H1 (cell line): ENCODE results near the gene REPS2. TPM values are rescaled to one million over a fixed set of nuclear protein-coding genes. Genes with fewer than 3 reads are reported as not detected.

ENCODE experiments used
- CTCF ChIA-PET: fragments of 300-600 bp; sonication (Branson Sonifier 250); formaldehyde crosslinking; loops from one replicate; lab custom pipeline; 2021; ENCODE audit not compliant: partially characterized antibody; lab: Charles Lee
- POLR2A ChIA-PET: fragments of 300-600 bp; sonication (Branson Sonifier 250); formaldehyde crosslinking; loops from one replicate; lab custom pipeline; 2021; ENCODE audit warnings: inconsistent platforms; ENCODE audit not compliant: partially characterized antibody; lab: Charles Lee
- DNase-seq, 2 experiments: peaks; one replicate each; pipeline versions ENCODE4 v3.0.0 to v3.0.0-alpha.2; 2010 to 2022; ENCODE audit warnings: low spot score in 2 of 2, low read depth in 1 of 2, mixed read lengths in 1 of 2
- FAIRE-seq: peaks from 2 replicates; lab custom pipeline; 2011; peaks lifted over from hg19 to GRCh38; lab: Jason Lieb, UNC
- H2AFZ ChIP-seq: 2 replicates; pipeline ENCODE4 v1.8.1; 2012; ENCODE audit warnings: low read length, inconsistent platforms
- H2AK5ac ChIP-seq: 2 replicates; pipeline ENCODE4 v1.6.1; 2013; ENCODE audit warnings: low read depth, low read length
- H2BK120ac ChIP-seq: replicated peaks from 2 replicates; pipeline ENCODE3; 2013; ENCODE audit warnings: low read depth, low read length, inconsistent platforms
- H2BK12ac ChIP-seq: 2 replicates; pipeline ENCODE4 v1.6.1; 2013; ENCODE audit warnings: low read depth, low read length
- H2BK15ac ChIP-seq: 2 replicates; pipeline ENCODE4 v1.6.1; 2013; ENCODE audit warnings: low read length
- H2BK20ac ChIP-seq: 2 replicates; pipeline ENCODE4 v1.6.1; 2013; ENCODE audit warnings: low read length
- H2BK5ac ChIP-seq: 2 replicates; pipeline ENCODE4 v1.6.1; 2013; ENCODE audit warnings: low read depth, low read length
- H3K14ac ChIP-seq: 2 replicates; pipeline ENCODE4 v1.6.1; 2013; ENCODE audit warnings: inconsistent platforms; ENCODE audit not compliant: insufficient read length
- H3K18ac ChIP-seq: 2 replicates; pipeline ENCODE4 v1.6.1; 2013; ENCODE audit warnings: low read length; ENCODE audit errors: extremely low read depth
- H3K23ac ChIP-seq: 2 replicates; pipeline ENCODE4 v1.6.1; 2013; ENCODE audit warnings: inconsistent platforms; ENCODE audit not compliant: insufficient read length
- H3K23me2 ChIP-seq: 2 replicates; pipeline ENCODE4 v1.6.1; 2013; ENCODE audit warnings: low read depth, low read length
- H3K27ac ChIP-seq: 2 replicates; pipeline ENCODE4 v1.6.1; 2011; ENCODE audit warnings: low read depth, low read length, inconsistent platforms
- H3K27me3 ChIP-seq, 4 experiments: replicated peaks in 1 of 4; 1 replicate in 1 of 4; 2 replicates in 3 of 4; pipeline versions ENCODE4 v1.6.1 to v1.8.1; 2011 to 2013; ENCODE audit warnings: low read length in 3 of 4, mild to moderate bottlenecking in 3 of 4, inconsistent platforms in 2 of 4, mixed read lengths in 2 of 4, moderate library complexity in 1 of 4; ENCODE audit not compliant: control insufficient read depth in 3 of 4, insufficient read depth in 3 of 4; ENCODE audit errors: extremely low read depth in 1 of 4
- H3K36me3 ChIP-seq, 4 experiments: 2 replicates each; pipeline versions ENCODE4 v1.6.1 to v1.8.1; 2011 to 2013; ENCODE audit warnings: mild to moderate bottlenecking in 4 of 4, low read length in 3 of 4, moderate library complexity in 2 of 4, control low read depth in 1 of 4, inconsistent platforms in 1 of 4; ENCODE audit not compliant: insufficient read depth in 4 of 4, control insufficient read depth in 2 of 4
- H3K4ac ChIP-seq: replicated peaks from 2 replicates; pipeline ENCODE3; 2013; ENCODE audit warnings: low read length, low read depth, mixed read lengths, inconsistent platforms; ENCODE audit not compliant: insufficient read length
- H3K4me1 ChIP-seq, 4 experiments: replicated peaks in 1 of 4; 1 replicate in 1 of 4; 2 replicates in 3 of 4; pipeline versions ENCODE4 v1.6.1 to v1.8.1; 2011 to 2013; ENCODE audit warnings: low read length in 3 of 4, inconsistent platforms in 2 of 4, mixed read lengths in 1 of 4; ENCODE audit not compliant: insufficient read depth in 4 of 4, control insufficient read depth in 3 of 4
- H3K4me2 ChIP-seq, 2 experiments: 2 replicates each; pipeline versions ENCODE4 v1.6.1 to v1.8.1; 2011 to 2013; ENCODE audit warnings: low read depth in 2 of 2, low read length in 2 of 2, control low read depth in 1 of 2, inconsistent platforms in 1 of 2, mild to moderate bottlenecking in 1 of 2; ENCODE audit not compliant: insufficient read depth in 1 of 2
- H3K4me3 ChIP-seq, 4 experiments: fragments of 200-600, 300-600 bp in 1 of 4; sonication (generic), shearing (Covaris generic), sonication (Bioruptor Twin) in 1 of 4; 2 replicates each; pipeline versions ENCODE4 v1.5.1 to v1.8.1; 2011 to 2016; ENCODE audit warnings: low read length in 4 of 4, low read depth in 3 of 4, control low read depth in 2 of 4, inconsistent platforms in 2 of 4, mild to moderate bottlenecking in 2 of 4, mixed read lengths in 1 of 4, moderate library complexity in 1 of 4; ENCODE audit not compliant: insufficient read depth in 2 of 4; ENCODE audit errors: extremely low read depth in 1 of 4
- H3K56ac ChIP-seq: replicated peaks from 2 replicates; pipeline ENCODE3; 2013; ENCODE audit warnings: low read depth, mild to moderate bottlenecking, mixed read lengths, low read length, inconsistent platforms; ENCODE audit not compliant: insufficient read length
- H3K79me1 ChIP-seq: 2 replicates; pipeline ENCODE4 v1.6.1; 2013; ENCODE audit warnings: low read depth, low read length, control low read depth
- H3K79me2 ChIP-seq, 2 experiments: 2 replicates each; pipeline versions ENCODE4 v1.6.1 to v1.8.1; 2012 to 2013; ENCODE audit warnings: low read length in 2 of 2, mild to moderate bottlenecking in 2 of 2, inconsistent platforms in 1 of 2; ENCODE audit not compliant: insufficient read depth in 2 of 2, control insufficient read depth in 1 of 2
- H3K9ac ChIP-seq, 4 experiments: replicated peaks in 1 of 4; 1 replicate in 1 of 4; 2 replicates in 3 of 4; pipeline versions ENCODE4 v1.6.1 to v1.8.1; 2011 to 2013; ENCODE audit warnings: low read depth in 3 of 4, low read length in 3 of 4, control low read depth in 2 of 4, mild to moderate bottlenecking in 2 of 4, moderate library complexity in 2 of 4, inconsistent platforms in 1 of 4; ENCODE audit errors: extremely low read depth in 1 of 4
- H3K9me3 ChIP-seq, 2 experiments: 2 replicates each; pipeline versions ENCODE4 v1.6.1 to v1.8.1; 2012 to 2013; ENCODE audit warnings: mild to moderate bottlenecking in 2 of 2, moderate library complexity in 2 of 2, control low read depth in 1 of 2, inconsistent platforms in 1 of 2, low read depth in 1 of 2, low read length in 1 of 2, mixed read lengths in 1 of 2; ENCODE audit not compliant: insufficient read depth in 2 of 2
- H4K20me1 ChIP-seq, 2 experiments: replicated peaks in 1 of 2; 2 replicates each; pipeline versions ENCODE3 to v1.8.1; 2011 to 2013; ENCODE audit warnings: inconsistent platforms in 2 of 2, low read length in 2 of 2, mild to moderate bottlenecking in 1 of 2; ENCODE audit not compliant: insufficient read depth in 2 of 2, control insufficient read depth in 1 of 2
- H4K5ac ChIP-seq: 2 replicates; pipeline ENCODE4 v1.6.1; 2013; ENCODE audit warnings: low read length, low read depth, mixed read lengths, inconsistent platforms; ENCODE audit not compliant: insufficient read length
- H4K8ac ChIP-seq: 2 replicates; pipeline ENCODE4 v1.8.0; 2013; ENCODE audit warnings: mild to moderate bottlenecking, moderate library complexity, low read length, inconsistent platforms; ENCODE audit not compliant: insufficient read depth; ENCODE audit errors: extremely low read depth
- H4K91ac ChIP-seq: replicated peaks from 2 replicates; pipeline ENCODE3; 2013; ENCODE audit warnings: low read length, mixed read lengths, inconsistent platforms; ENCODE audit not compliant: insufficient read length
- ASH2L ChIP-seq: fragments of 200-600, 300-600 bp; sonication (generic); IDR thresholded peaks from one replicate; pipeline ENCODE4 v1.7.1; 2017; ENCODE audit warnings: low read length
- CBX8 ChIP-seq: fragments of 300-800, 300-1000 bp; sonication (generic); IDR thresholded peaks from 2 replicates; pipeline ENCODE4 v1.7.1; 2016; ENCODE audit warnings: low read depth, low read length, borderline replicate concordance
- CHD2 ChIP-seq: IDR thresholded peaks from 2 replicates; pipeline ENCODE4 v1.6.1; 2012; ENCODE audit warnings: low read length, improper control_type of control experiment
- CREB1 ChIP-seq: IDR thresholded peaks from 2 replicates; pipeline ENCODE4 v1.6.1; 2012; ENCODE audit warnings: inconsistent platforms
- CTBP2 ChIP-seq: IDR thresholded peaks from 2 replicates; pipeline ENCODE4 v1.7.0; 2011; ENCODE audit warnings: borderline replicate concordance, mild to moderate bottlenecking, moderate library complexity, mixed read lengths, low read length; ENCODE audit not compliant: insufficient read depth, insufficient read length
- GTF2F1 ChIP-seq: IDR thresholded peaks from 2 replicates; pipeline ENCODE4 v1.6.1; 2012; ENCODE audit warnings: low read depth, low read length, improper control_type of control experiment, borderline replicate concordance
- POLR2AphosphoS5 ChIP-seq: IDR thresholded peaks from 2 replicates; pipeline ENCODE4 v1.6.1; 2011; ENCODE audit warnings: low read depth, low read length
- SIN3A ChIP-seq, 2 experiments: IDR thresholded peaks in 1 of 2; conservative IDR thresholded peaks in 1 of 2; 2 replicates each; pipeline ENCODE4 v1.6.1; 2011 to 2012; ENCODE audit warnings: low read length in 2 of 2, improper control_type of control experiment in 1 of 2, low read depth in 1 of 2, mild to moderate bottlenecking in 1 of 2
- SIRT6 ChIP-seq: IDR thresholded peaks from one replicate; pipeline ENCODE4 v1.7.1; 2012; ENCODE audit warnings: low read length, inconsistent platforms
- polyA plus RNA-seq, 7 experiments: library from polyadenylated mRNA; depleted of rRNA in 3 of 7; stranded (reverse) in 5 of 7; unstranded in 2 of 7; fragments of >200 nt in 5 of 7; fragments of 200-250 nt in 2 of 7; gene quantifications; 1 replicate in 5 of 7; 2 replicates in 1 of 7; 4 replicates in 1 of 7; pipeline versions ENCODE4 v1.2.1 to v1.2.3, GENCODE V29; 2011 to 2013; ENCODE audit warnings: missing spikeins in 2 of 7, mixed read lengths in 2 of 7
- total RNA-seq: library from RNA; stranded (reverse); fragmentation: NEBNext Ultra II Directional; extraction: Animal tissue kit (Norgen Biotek cat#: 25700); gene quantifications from 2 replicates; pipeline ENCODE4 v1.2.1, GENCODE V29; 2021

The REPS2 gene
- total and polyA plus RNA-seq, 2 of the 8 experiments (the other 6 are each of a cell fraction or from before 2014, with no cell fraction given) = 0.79 to 4.3 TPM

DNA sequence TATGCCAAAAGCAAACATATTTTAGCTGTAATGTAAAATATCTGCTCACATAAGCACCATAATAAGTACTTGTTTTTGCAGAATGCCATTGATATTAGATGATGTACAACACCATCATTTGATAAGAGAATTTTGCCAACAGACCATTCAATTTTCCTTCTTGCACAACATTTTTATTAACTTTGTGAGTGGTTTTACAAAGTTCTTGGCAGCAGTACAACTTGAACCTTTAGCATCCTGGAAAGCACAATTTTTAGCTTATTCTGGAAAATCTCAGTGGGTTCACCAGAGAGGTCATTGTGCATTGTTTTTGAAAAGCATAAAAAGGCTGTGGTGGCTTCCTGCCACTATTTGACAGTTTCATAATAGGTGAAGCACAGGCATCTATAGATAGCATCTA is 26.4 kb upstream of the REPS2 start:
- no peak overlapping the region for H3K27ac ChIP-seq
- no peak overlapping the region for H3K4me2 ChIP-seq
- no peak overlapping the region for H3K23ac ChIP-seq
- no peak overlapping the region for H2BK5ac ChIP-seq
- FAIRE-seq = no peak
- H2BK120ac ChIP-seq = no peak overlapping the region
- no peak overlapping the region for H4K91ac ChIP-seq
- H3K4me3 ChIP-seq = no peak overlapping the region
- no peak overlapping the region for H3K4ac ChIP-seq
- CTCF ChIA-PET = interaction anchor here (0.9 kb wide), 1 partner anchor 27 kb away, joined by 3 read pairs; no protein-coding TSS in a partner anchor
- no peak overlapping the region for H4K5ac ChIP-seq
- POLR2A ChIA-PET = no interaction called here
- H3K27me3 ChIP-seq = no peaks in the 10 kb centered on the region
- H4K8ac ChIP-seq = no peak overlapping the region
- H3K36me3 ChIP-seq = no peaks in the 10 kb centered on the region
- H2AFZ ChIP-seq = no peak overlapping the region
- no peak overlapping the region for H3K9ac ChIP-seq
- DNase-seq = no peak
- H3K79me1 ChIP-seq = no peaks in the 10 kb centered on the region
- H4K20me1 ChIP-seq = no peaks in the 10 kb centered on the region
- H3K14ac ChIP-seq = no peak overlapping the region
- no peak overlapping the region for H2AK5ac ChIP-seq
- 0 out of 7 replicates have a peak, but pooled peaks cover 0 to 3% (median 0%) of the 10 kb centered on the region in 4 experiments for H3K4me1 ChIP-seq
- H3K23me2 ChIP-seq = no peaks in the 10 kb centered on the region
- no peak overlapping the region for H2BK12ac ChIP-seq
- TF ChIP-seq SIN3A (conservative IDR thresholded peaks at IDR 0.05 in 1 of 2, IDR thresholded peaks at IDR 0.05 in 1 of 2; ENCODE audit: low read depth in 1 of 2, low read length in 2 of 2) (no peak), ASH2L (no peak), POLR2AphosphoS5 (no peak), SIRT6 (no peak), GTF2F1 (no peak), CTBP2 (no peak), CBX8 (no peak), CHD2 (no peak), CREB1 (no peak)
- TF ChIP-seq, all 59 proteins: peak for 0
- no peaks in the 10 kb centered on the region for H3K9me3 ChIP-seq
- H3K79me2 ChIP-seq = no peaks in the 10 kb centered on the region
- no peak overlapping the region for H3K56ac ChIP-seq
- H2BK20ac ChIP-seq = no peak overlapping the region
- no peak overlapping the region for H2BK15ac ChIP-seq
- no peak overlapping the region for H3K18ac ChIP-seq
